Ascending aorta (tissue), 2 donors: ENCODE results near the gene STEAP3. TPM values are rescaled to one million over a fixed set of nuclear protein-coding genes. Genes with fewer than 3 reads are reported as not detected.

Source experiments
- DNase-seq, 2 donors: peaks; one replicate each; pipeline ENCODE4 v3.0.0-alpha.2; 2019; ENCODE audit warnings: low spot score in 2 of 2
- H3K27ac ChIP-seq, 2 donors: fragments of 200-600 bp; sonication (generic); one replicate each; pipeline ENCODE4 v1.5.1; 2016 to 2017; ENCODE audit warnings: mild to moderate bottlenecking in 1 of 2
- H3K27me3 ChIP-seq: fragments of 200-600 bp; sonication (generic); one replicate; pipeline ENCODE4 v1.5.1; 2017
- H3K36me3 ChIP-seq, 2 donors: fragments of 200-600 bp; sonication (generic); one replicate each; pipeline ENCODE4 v1.5.1; 2016
- H3K4me1 ChIP-seq, 2 donors: fragments of 200-600 bp; sonication (generic); one replicate each; pipeline ENCODE4 v1.5.1; 2016 to 2017; ENCODE audit warnings: mild to moderate bottlenecking in 1 of 2
- H3K4me3 ChIP-seq, 2 donors: fragments of 200-600 bp; sonication (generic); one replicate each; pipeline ENCODE4 v1.5.1; 2016 to 2017; ENCODE audit warnings: mild to moderate bottlenecking in 1 of 2
- H3K9me3 ChIP-seq, 2 donors: fragments of 200-600 bp; sonication (generic); one replicate each; pipeline ENCODE4 v1.5.1; 2016
- CTCF ChIP-seq, 3 experiments: fragments of 200-600 bp in 2 of 3; fragments of 450-650 bp in 1 of 3; sonication (generic) in 2 of 3; IDR thresholded peaks; one replicate each; pipeline ENCODE4 v1.5.1; 2016 to 2019; ENCODE audit warnings: antibody characterized with exemption in 3 of 3, mild to moderate bottlenecking in 1 of 3, moderate library complexity in 1 of 3
- intact Hi-C: fragments of 100-400 bp; cut with DNase I; formaldehyde crosslinking; loops from one replicate; pipeline ENCODE4 v1.15.1; 2023
- total RNA-seq: library from RNA; depleted of rRNA; stranded (reverse); fragments of >200 nt; gene quantifications from one replicate; pipeline ENCODE4 v1.1.0, GENCODE V29; 2016

STEAP3 gene
- total RNA-seq, 1 donor from 2014 or later, result 34.5 TPM

DNA sequence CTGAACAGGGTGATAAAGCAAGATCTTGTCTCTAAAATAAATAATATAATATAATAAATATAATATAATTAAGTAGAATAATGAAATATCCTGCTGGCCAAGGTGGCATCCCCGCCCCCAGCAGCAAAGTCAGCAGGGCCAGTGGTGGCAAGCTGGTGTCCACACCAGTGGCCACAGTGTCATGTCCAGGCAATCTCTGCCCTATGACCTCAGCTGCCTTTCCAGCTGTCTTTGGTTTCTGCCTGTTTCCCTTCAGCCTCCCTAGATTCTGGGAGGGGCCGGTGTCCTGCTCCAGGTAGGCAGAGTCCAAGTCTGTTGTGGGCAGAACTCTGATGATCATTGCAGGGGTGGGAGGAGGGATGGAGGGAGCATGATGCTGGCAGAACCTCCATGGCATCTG lies 16.2 kb upstream of the STEAP3 start:
- no peaks in the 10 kb centered on the region for H3K4me1 ChIP-seq
- no peaks in the 10 kb centered on the region for H3K36me3 ChIP-seq
- intact Hi-C loops, result no loop called here
- H3K27me3 ChIP-seq, result no peaks in the 10 kb centered on the region
- H3K27ac ChIP-seq, result no peak overlapping the region
- H3K9me3 ChIP-seq, result no peaks in the 10 kb centered on the region
- DNase-seq, result no peak
- no peak for TF ChIP-seq CTCF (IDR thresholded peaks at IDR 0.05)
- H3K4me3 ChIP-seq, result no peak overlapping the region

DNA sequence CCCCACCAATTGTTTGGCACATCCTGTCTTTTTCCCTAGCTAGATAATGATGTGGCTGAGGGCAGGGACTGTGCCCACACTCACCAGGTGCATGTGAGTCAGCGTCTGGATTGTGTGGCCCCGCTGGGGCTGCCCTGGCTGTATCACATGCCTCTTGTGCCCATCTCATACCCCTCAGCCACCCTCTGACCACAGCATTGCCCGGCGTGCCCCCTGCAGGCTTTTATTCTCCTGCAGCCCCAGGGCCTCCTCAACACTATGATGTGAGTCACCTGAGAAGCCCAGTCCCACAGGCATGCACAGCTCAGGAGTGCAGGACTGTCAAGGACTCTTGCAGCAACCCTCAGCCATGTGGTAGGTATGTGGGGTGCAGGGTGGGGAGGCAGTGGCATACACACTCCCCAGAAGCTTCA lies 14.8 kb upstream of the STEAP3 start:
- no peak for TF ChIP-seq CTCF (IDR thresholded peaks at IDR 0.05)
- Histone ChIP-seq H3K4me3 (no peak overlapping the region), H3K27me3 (no peaks in the 10 kb centered on the region), H3K27ac (no peak overlapping the region), H3K4me1 (no peaks in the 10 kb centered on the region), H3K9me3 (no peaks in the 10 kb centered on the region), H3K36me3 (no peaks in the 10 kb centered on the region)
- intact Hi-C loops, result no loop called here
- no peak for DNase-seq

DNA sequence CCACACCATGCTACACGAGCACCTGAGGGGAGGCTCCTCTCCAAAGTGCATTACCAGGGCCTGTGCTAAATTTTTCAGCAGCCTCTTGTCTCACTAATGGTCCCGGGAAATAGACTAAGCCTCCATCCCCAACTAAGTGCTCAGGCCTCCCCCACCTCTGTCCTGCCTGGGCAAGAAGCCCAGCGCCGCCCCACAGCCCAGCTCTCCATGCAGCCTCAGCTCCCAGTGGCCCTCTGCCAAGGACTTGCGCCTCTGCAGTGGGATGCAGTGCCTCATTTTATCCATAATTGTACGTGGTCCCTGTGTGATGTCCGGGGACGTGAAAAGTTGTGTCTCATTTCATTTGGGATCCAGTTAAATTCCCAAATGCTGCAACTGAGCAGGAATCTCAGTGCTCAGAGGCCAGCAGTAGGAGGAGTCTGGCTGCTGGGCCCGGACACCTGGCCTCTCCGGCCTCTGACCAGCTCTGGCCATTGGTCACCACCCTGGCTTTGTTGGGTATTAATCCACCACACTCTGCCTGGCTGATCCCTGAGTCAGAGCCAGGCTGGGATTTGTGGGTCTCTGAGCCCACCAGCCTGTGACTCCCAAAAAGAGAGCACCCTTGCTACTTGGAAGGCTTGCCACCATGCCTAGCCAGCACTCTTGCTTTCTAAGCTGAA lies 11.4 kb upstream of the STEAP3 start:
- intact Hi-C loops, result no loop called here
- no peak for TF ChIP-seq CTCF (IDR thresholded peaks at IDR 0.05)
- no peaks in the 10 kb centered on the region for H3K36me3 ChIP-seq
- H3K4me3 ChIP-seq, result no peak overlapping the region
- H3K27ac ChIP-seq, result no peak overlapping the region
- no peaks in the 10 kb centered on the region for H3K9me3 ChIP-seq
- DNase-seq, result no peak
- no peaks in the 10 kb centered on the region for H3K4me1 ChIP-seq
- H3K27me3 ChIP-seq, result no peaks in the 10 kb centered on the region

DNA sequence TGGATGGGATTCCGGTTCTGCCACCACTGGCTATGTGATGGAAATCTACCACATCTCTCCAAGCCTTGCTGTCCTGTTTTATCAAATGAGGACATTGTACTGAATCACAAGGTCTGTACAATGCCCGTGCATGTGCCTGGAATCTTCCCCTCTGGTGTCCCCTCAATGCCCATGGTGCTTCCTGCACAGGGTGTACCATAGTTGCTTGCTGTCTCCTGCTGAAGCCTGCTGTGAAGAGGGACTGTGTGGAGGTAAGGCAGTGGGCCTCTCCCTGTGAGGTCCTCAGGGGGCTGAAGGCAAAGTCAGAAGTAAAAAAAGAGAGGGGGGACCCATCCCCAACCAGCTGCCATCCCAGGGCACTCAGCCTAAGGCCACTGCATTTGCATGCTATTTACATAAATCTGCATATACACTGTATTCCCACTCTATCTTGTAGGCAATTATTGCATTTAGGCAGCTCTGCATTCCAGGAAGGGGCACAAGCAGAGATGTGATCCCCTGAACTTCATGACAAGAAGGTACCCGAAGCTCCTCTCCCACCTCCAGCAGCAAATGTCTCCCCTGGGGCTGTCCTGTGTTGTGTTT lies 9.1 kb upstream of the STEAP3 start:
- no peak for DNase-seq
- H3K4me1 ChIP-seq, result no peaks in the 10 kb centered on the region
- H3K27me3 ChIP-seq, result no peaks in the 10 kb centered on the region

GRCh38 chr2:119216994-119217393 lies 6.6 kb upstream of the STEAP3 start:
- Histone ChIP-seq H3K9me3 (no peaks in the 10 kb centered on the region), H3K27me3 (no peaks in the 10 kb centered on the region), H3K4me1 (no peaks in the 10 kb centered on the region), H3K36me3 (no peaks in the 10 kb centered on the region), H3K27ac (no peak overlapping the region), H3K4me3 (no peak overlapping the region)
- no peak for TF ChIP-seq CTCF (IDR thresholded peaks at IDR 0.05)
- DNase-seq, result no peak
- intact Hi-C loops, result no loop called here

More for the DNA sequence above, 9.1 kb upstream of the STEAP3 start:
- Histone ChIP-seq H3K9me3 (no peaks in the 10 kb centered on the region), H3K36me3 (no peaks in the 10 kb centered on the region), H3K27ac (no peak overlapping the region), H3K4me3 (no peak overlapping the region)
- TF ChIP-seq CTCF (IDR thresholded peaks at IDR 0.05), result no peak
- intact Hi-C loops, result no loop called here
